NCI-H2107 (cell line): ENCODE results near the gene PRSS8.
A peak's percentile ranks its signal among the peaks of the same experiment; 100 is the strongest.
"Not testable (repeated sequence)": the region's sequence is repeated elsewhere in the genome, so short reads cannot be mapped to it uniquely, and the experiment has no call there.

ENCODE experiments used
- DNase-seq: peaks from one replicate; lab custom pipeline; 2025; lab: John Stamatoyannopoulos, UW

The PRSS8 gene

DNA sequence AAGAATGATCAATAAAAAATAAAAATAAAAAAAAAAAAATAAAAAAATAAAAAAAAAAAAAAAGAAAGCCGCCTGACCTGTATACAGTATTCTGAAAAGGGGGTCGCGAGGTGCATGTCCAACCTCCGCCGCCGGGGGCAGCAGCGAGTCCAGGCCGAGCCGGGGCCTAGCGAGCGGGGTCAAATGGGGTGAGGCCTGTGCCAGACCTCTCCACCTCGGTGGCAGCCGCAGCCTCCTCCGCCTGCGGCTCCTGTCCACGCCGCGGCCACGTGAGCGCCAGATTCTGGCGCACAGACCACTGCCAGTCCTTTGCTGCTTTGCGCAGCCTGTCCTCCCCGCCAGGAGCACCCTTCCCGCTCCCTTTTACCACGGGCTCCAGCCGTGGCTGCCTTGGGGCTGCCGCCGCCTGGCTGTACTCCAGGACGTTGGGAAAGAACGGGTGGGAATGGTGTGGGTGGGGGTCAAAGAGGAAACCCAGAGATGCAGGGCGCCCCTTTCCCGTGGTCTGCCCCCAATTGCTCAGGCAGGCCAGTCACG, 29.8 kb downstream of the PRSS8 start:
- no peak for DNase-seq

GRCh38 chr16:31100876-31101641, 34.5 kb downstream of the PRSS8 start:
- DNase-seq = not testable (repeated sequence)

- no peak for DNase-seq
Measured at GRCh38 chr16:31099860-31100638, 35.5 kb downstream of the PRSS8 start.

DNA sequence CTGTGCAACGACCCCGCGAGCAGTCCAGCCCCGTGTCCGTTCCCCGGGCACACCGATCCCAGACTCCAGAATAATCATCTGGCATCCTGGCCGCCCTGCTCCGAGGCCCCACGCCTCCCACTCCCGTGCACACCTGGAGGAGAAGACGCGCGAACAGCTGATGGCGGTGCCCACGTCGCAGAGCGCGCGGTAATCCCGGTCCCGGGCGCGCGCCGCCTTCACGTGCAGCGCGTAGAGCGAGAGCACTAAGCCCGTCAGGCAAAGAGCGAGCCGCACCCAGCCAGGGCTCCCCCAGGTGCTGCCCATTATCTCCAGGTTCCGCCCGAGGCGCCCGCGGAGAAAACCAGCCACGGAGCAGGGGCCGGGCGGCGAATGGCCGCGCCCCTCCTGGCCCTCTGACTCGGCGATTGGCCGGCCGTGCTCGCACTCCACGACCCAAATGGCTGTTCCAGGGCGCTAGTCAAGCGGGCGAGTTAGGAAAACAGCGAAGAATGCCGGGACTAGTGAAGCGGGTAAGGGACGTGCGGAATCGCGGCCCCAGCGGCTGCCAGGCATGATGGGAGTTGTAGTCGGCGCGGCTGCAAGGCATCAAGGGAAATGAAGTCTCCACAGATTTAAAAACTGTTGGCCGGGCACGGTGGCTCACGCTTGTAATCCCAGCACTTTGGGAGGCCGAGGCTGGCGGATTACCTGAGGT, 41.0 kb downstream of the PRSS8 start, which contains the start of gene VKORC1:
Gene VKORC1 (minus strand): TSS at position 374 of the 697 bp plus-strand sequence. CDS start 68 bp downstream, at position 306.
- DNase-seq = peak; percentile 89

- no peak for DNase-seq
Measured at GRCh38 chr16:31094088-31094423, 41.5 kb downstream of the PRSS8 start.

GRCh38 chr16:31093132-31093703, 42.3 kb downstream of the PRSS8 start:
- DNase-seq = peak; percentile 8

GRCh38 chr16:31092330-31092729, 43.2 kb downstream of the PRSS8 start:
- no peak for DNase-seq

DNA sequence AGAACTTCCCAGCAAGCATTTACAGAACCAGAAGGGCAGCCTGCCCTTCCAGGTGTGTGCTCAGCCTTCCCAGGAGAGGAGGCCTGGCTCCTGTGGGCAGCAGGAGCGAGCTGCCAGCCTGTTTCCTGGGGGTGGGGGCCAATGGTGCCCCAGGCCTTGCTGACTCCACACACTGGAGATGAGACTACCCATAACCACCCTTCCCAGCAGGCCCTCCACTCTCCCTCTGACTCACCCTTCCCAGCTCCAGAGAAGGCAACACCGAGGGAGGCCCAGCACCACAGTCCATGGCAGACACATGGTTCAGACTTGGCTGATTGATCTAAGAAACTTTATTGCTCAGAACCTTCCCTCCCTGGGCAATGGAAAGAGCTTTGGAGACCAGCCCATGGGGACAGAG, 45.0 kb downstream of the PRSS8 start:
- DNase-seq = no peak

GRCh38 chr16:31089199-31089598, 46.3 kb downstream of the PRSS8 start:
- no peak for DNase-seq

DNA sequence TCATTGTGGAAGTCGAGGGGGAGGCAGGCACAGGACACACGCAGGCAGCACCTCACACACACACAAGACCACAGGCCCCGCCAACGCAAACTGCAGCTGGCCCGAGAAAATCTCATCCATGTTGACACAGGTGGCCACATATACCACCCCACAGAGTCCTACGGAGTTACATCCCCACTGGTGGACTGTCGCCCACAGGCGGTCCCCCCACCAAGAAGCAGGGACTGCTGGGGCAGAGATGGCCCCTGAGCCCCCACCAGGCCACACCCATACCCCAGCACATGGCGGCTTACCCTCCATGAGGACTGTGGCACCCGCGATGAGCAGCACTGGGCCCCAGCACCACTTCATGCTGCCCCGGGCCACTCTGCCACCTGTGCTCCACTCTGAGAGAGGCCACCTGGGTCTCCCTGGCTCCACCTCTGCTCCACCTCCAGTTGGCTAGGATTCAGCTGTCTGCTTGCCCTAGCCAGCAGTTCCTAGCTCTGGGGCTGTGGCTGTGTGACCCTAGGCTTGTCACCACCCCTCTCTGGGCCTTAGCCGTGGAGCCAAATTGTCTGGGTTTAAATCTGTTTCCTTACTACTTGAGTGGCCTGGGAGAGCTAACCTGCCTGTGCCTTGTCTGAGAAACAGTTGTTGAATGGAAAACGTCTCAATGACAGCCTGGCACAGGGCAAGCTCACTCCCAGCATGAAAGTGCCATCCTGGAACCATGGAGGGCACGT, 46.9 kb downstream of the PRSS8 start, which contains the start of gene PRSS53:
Gene PRSS53 (minus strand): TSS at position 485 of the 725 bp plus-strand sequence. CDS start 134 bp downstream, at position 351.
- DNase-seq = no peak

DNA sequence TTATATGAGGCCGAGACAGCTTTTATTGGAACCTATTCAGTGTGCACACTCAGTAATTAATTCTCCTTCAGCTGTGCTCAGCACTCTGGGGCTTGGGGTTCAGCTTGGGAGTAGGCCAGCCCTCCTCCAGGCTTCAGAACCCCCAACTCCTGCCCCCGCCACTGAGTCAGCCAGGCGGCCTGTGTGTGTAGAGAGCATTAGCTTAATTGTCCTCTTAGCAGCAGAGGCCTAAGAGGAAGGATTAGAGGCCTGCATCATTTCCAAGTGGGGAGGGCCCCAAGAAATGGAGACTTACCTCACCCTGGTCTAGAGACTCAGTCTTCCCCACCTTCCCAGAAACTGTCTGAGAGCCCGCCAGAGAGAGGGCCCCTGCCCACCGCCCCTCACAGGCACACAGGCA, 47.6 kb downstream of the PRSS8 start:
- DNase-seq = no peak

DNA sequence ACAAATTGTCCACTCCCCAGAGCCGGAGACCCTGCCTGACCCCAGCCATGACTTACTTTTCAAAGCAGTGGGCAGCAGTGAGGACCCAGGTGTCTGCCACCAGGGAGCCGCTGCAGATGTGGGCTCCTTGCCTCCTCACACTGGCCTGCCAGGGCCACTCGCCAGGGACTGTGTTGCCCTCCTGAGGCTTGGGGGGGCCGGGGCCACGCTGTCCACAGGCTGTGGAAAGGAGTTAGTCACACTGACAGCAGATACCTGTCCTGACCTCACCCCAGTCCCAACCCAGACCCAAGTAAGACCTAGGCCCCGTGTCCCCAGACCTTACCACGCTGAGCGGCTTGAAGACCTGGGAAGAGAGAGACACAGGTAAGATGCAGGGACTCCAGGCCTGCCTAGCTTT, 48.0 kb downstream of the PRSS8 start:
- no peak for DNase-seq

- no peak for DNase-seq
Measured at GRCh38 chr16:31086629-31086906, 49.0 kb downstream of the PRSS8 start.

DNA sequence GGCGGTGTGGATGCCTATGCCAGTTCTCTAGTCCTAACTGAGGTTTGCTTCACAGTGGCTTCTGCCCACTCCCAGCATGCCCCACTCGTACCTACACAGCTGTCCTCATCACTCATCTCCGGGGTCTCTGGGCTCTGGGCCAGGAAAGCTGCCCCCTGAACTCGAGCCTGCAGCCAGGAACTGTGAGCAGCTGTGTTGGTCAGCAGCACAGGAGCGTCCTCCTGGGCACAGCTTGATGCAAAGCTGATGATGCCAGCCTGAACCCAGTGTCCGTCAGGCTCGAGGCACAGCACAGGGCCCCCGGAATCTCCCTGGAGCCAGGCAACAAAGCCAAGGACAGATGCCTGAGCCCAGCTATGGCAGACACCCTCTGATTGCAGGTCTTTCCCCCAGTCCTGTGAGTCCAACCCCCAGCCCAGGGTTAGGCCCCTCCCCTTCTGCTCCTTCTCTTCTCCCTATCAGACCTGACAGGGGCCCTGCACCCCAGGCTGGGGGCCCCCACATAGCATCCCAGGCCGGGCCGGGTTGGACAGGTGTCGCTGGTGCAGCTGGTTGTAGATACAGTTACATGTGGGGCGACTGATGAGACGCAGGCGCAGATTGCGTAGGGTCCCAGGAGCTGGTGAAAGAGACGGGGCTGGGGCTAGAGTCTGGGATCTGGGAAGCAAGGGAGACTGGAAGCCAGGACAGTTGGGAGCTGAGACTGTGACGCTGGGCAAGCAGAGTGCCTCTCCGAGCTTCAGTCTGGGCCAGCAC, 49.5 kb downstream of the PRSS8 start:
- DNase-seq = no peak

GRCh38 chr16:31085411-31085810, 50.1 kb downstream of the PRSS8 start:
- DNase-seq = no peak

- DNase-seq = no peak
Measured at GRCh38 chr16:31084584-31085302, 50.8 kb downstream of the PRSS8 start.

DNA sequence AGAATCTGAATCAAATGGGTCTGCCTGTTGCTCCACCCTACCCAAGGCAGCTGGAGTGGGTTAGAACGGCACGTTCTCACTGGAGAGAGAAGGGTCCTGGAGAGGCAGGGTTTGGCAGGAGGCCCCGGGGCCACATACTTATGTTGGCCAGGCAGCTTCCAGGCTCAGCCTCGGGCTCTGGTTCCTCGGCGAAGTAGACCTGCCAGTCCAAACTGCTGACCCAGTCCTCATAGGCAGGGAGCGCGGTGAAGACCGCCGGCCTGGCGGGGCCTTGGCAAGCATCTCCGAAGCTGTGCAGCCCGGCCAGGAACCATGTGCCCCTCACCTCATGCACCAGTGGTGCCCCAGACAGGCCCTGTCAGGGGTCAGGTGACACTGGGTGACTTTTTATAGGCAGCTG, 51.5 kb downstream of the PRSS8 start:
- DNase-seq = no peak

DNA sequence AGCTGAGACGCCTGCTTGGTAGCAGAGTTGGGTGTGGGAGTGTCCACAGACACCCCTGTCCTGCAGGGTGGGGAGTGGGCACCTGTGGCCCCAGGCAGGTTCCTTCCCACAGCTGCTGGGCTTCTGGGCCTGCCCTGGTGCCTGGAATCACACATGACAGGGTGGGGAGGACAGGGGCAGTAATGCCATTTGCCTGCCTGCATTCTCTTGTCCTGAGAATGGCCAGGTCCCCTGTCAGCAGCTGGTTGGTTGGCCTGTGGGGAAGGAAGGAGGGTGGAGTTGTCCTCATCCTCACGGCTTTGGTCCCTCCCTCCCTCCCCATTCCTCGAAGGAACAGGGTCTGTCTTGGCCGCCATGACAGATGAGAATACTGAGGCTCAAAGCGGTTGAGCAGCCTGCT, 52.0 kb downstream of the PRSS8 start:
- DNase-seq = no peak

DNA sequence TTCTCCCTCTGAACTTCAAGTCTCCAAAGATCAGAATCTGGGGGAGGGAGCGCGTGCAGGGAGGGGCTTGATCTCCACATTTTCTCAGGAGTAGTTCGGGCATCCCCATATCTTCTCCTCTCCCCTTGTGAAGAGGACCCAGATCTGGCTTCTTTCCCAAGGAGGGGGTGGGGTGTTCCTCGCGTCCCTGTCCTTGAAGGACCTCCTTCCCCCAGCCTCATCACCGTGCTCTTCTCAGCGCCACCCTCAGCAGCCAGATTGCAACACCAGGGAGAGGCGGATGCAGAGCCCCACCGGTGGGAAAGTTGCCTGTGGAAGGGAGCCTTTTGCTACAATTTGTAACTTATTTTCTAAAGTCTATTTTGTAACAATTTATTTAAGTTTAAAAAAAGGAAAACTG, 52.4 kb downstream of the PRSS8 start:
- no peak for DNase-seq

DNA sequence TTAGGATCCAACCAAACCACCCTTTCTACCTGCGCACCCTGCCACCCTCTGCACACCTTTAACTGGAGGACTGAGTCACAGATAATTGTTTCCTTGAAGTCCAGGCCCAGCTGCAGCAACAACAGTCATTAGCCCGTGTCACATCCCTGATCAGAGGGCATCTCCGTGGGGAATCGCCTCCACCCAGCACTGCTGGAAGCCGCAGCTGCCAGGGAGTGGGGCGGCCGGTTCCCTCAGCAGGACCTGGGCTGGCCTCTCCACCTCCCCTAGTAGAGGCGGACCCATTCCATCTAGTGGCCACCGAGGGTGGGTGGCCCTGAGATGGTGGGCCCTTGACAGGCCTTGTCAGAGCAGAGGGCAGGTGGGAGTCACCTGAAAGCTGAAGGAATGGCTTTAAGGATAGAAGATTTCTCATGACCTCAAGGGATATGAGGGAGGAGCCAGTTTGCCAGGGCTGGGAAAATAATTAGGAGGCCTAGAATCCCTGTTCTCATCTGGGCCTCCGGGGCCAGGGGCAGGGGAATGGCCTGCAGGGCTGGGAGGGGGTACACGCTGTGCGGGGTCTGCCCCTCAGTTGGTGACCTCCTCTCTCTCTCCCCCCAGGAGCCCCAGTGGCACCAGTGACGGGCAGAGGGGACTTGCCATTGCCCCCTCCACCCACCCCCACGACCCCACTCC, 53.0 kb downstream of the PRSS8 start:
- no peak for DNase-seq
